RWPE2 (cell line): ENCODE results near the gene SPTB.

Experiments
- ATAC-seq: fragments of 200-7000 bp; cut with Tn5 transposase; 3 replicates; pipeline ENCODE4 v1.9.1; 2021; ENCODE audit warnings: low read depth
- DNase-seq: peaks from one replicate; pipeline ENCODE4 v3.0.0-alpha.2; 2020; ENCODE audit warnings: low spot score
- H3K27ac ChIP-seq: fragments of 450-650 bp; 2 replicates; pipeline ENCODE4 v1.5.1; 2017; ENCODE audit warnings: mild to moderate bottlenecking; ENCODE audit not compliant: poor library complexity, severe bottlenecking
- H3K27me3 ChIP-seq: fragments of 250-450 bp; sonication (Bioruptor Pico); 2 replicates; pipeline ENCODE4 v1.5.1; 2021; ENCODE audit warnings: mild to moderate bottlenecking, moderate library complexity; ENCODE audit not compliant: insufficient read depth, poor library complexity, severe bottlenecking
- H3K36me3 ChIP-seq: fragments of 250-450 bp; sonication (Bioruptor Pico); 2 replicates; pipeline ENCODE4 v1.5.1; 2020; ENCODE audit warnings: low read depth, mild to moderate bottlenecking, moderate library complexity
- H3K4me1 ChIP-seq: fragments of 250-450 bp; sonication (Bioruptor Pico); 2 replicates; pipeline ENCODE4 v1.5.1; 2021; ENCODE audit warnings: mild to moderate bottlenecking, moderate library complexity; ENCODE audit not compliant: insufficient read depth, poor library complexity, severe bottlenecking
- H3K4me3 ChIP-seq: fragments of 250-450 bp; sonication (Bioruptor Pico); 2 replicates; pipeline ENCODE4 v1.5.1; 2021; ENCODE audit warnings: mild to moderate bottlenecking, moderate library complexity; ENCODE audit not compliant: severe bottlenecking
- H3K9me3 ChIP-seq: fragments of 250-450 bp; sonication (Bioruptor Pico); 2 replicates; pipeline ENCODE4 v1.5.1; 2021; ENCODE audit warnings: mild to moderate bottlenecking, moderate library complexity; ENCODE audit not compliant: severe bottlenecking
- TF ChIP-seq, protein P1 (sequence below): fragments of 450-650 bp; IDR thresholded peaks from one replicate; pipeline ENCODE4 v1.5.1; 2017; ENCODE audit warnings: mild to moderate bottlenecking, moderate library complexity; ENCODE audit not compliant: poor library complexity, severe bottlenecking

Gene SPTB

DNA sequence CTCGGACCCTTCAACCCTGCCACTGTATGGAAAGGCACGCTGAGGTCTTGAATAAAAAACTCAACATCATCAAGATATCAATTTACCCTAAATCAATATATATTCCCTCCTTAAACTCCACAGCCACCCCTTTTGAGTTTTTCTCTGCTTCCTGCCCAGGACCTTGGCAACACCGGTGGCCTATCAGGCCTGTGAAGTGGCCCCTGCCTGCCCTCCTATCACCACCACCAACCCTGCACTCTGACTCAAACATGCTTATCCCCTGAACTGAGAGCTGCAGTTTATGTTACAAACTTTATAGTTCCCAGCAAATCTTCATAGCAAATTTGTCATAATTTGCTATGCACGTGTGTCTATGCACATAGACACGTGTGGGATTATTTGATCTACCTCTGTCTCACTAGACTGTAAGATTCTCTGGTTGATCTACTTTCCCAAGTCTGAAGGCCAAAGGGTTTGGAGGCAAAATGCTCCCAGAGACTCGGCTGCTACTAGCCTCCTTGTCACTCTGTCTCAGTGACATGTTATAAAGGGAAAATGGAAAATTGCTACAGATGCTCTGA, 63.4 kb downstream of the SPTB start:
- Histone ChIP-seq H3K27ac (no peak overlapping the region), H3K36me3 (no peaks in the 10 kb centered on the region), H3K4me3 (no peak overlapping the region), H3K9me3 (no peaks in the 10 kb centered on the region), H3K27me3 (no peaks in the 10 kb centered on the region), H3K4me1 (peaks cover 4% of the 10 kb centered on the region)
- no peak for ATAC-seq
- no peak for DNase-seq
- TF ChIP-seq, protein P1, sequence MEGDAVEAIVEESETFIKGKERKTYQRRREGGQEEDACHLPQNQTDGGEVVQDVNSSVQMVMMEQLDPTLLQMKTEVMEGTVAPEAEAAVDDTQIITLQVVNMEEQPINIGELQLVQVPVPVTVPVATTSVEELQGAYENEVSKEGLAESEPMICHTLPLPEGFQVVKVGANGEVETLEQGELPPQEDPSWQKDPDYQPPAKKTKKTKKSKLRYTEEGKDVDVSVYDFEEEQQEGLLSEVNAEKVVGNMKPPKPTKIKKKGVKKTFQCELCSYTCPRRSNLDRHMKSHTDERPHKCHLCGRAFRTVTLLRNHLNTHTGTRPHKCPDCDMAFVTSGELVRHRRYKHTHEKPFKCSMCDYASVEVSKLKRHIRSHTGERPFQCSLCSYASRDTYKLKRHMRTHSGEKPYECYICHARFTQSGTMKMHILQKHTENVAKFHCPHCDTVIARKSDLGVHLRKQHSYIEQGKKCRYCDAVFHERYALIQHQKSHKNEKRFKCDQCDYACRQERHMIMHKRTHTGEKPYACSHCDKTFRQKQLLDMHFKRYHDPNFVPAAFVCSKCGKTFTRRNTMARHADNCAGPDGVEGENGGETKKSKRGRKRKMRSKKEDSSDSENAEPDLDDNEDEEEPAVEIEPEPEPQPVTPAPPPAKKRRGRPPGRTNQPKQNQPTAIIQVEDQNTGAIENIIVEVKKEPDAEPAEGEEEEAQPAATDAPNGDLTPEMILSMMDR: no peak

DNA sequence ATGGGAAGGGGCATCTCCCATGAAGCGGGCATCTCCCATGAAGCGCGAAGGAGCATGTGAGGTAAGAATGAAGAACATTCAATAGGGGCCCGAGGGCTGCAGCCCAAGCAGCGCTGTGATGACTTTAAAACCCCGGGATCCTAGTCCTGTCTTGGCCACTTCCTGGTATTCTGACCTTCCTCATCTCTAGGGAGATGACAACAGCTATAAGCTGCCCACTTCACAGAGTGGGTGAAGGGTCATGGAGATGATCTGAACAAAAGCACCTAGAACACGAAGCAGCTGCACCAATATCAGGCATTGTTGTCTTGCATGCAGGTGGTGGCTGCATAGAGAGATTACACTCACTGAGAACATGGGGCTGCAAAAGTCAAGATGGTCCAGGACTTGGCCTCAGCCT, 64.5 kb downstream of the SPTB start:
- Histone ChIP-seq H3K27ac (no peak overlapping the region), H3K36me3 (no peaks in the 10 kb centered on the region), H3K4me1 (peaks cover 4% of the 10 kb centered on the region), H3K9me3 (no peaks in the 10 kb centered on the region), H3K27me3 (no peaks in the 10 kb centered on the region), H3K4me3 (no peak overlapping the region)
- ATAC-seq: no peak
- DNase-seq: no peak
- TF ChIP-seq, protein P1: no peak

DNA sequence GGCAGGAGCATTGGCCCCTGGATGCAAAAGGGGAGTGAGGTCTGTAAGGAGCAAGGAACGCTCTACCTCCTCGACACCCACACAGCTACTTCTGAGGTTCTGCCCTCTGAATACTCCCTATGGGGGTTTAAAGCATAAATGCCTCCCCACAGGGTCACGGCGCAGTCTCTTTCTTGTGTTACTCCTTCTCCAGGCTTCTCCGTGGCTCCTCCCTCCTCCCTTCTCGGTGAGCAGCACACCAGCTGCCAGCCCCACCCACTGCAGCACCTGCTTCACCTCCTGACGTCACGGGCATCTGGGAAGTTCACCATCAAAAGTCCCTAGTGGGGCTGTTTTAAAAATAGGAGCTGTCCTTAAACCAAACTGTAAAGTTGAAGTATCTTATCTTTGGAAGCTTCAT, 67.3 kb downstream of the SPTB start:
- Histone ChIP-seq H3K27me3 (no peaks in the 10 kb centered on the region), H3K4me1 (peaks cover 4% of the 10 kb centered on the region), H3K27ac (no peak overlapping the region), H3K4me3 (no peak overlapping the region), H3K9me3 (no peaks in the 10 kb centered on the region), H3K36me3 (no peaks in the 10 kb centered on the region)
- ATAC-seq: peak; percentile 88
- TF ChIP-seq, protein P1: no peak
- no peak for DNase-seq

DNA sequence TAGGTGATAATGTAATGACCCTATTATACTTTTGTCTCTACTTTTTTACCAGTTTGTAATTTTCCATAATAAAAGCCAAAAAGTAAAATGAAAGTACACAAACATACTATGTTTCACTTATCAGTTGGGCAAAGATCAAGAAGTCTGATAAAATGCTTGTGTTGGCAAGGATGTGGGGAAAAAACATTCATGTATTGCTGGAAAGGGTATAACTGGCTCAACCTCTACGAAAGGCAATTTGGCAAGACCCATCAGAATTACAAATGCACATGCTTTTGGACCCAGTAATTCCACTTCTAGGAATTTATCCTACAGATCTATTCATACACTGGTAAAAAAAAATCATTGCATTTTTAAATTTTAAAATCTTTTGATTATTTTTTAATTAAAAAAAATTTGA, 68.0 kb downstream of the SPTB start:
- no peak overlapping the region for H3K4me3 ChIP-seq
- no peaks in the 10 kb centered on the region for H3K9me3 ChIP-seq
- ATAC-seq: no peak

DNA sequence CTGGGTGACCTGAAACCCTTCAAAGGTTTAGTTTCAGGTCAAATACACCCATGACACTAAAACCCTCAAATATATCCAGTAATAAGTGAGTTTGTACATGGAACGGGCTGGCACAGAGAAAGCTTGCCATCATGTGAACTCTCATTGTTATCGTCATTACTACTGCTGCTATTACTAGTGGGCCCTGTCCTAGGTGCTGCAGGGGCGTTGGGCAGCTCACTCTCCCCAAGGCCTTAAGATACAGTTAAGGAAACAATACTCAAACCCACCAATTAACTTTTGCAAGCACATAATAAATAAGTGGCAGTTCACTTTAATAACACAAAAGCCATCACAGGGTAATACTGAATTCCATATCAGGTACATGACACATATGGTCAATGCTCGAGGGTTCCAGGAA, 71.3 kb downstream of the SPTB start:
- TF ChIP-seq, protein P1: no peak
- DNase-seq: no peak
- Histone ChIP-seq H3K27ac (no peak overlapping the region), H3K27me3 (no peaks in the 10 kb centered on the region), H3K36me3 (no peaks in the 10 kb centered on the region), H3K9me3 (no peaks in the 10 kb centered on the region), H3K4me3 (no peak overlapping the region), H3K4me1 (peaks cover 25% of the 10 kb centered on the region)
- no peak for ATAC-seq

More for the DNA sequence above, 68.0 kb downstream of the SPTB start:
- Histone ChIP-seq H3K36me3 (no peaks in the 10 kb centered on the region), H3K4me1 (peaks cover 10% of the 10 kb centered on the region), H3K27ac (no peak overlapping the region), H3K27me3 (no peaks in the 10 kb centered on the region)
- DNase-seq: no peak
- TF ChIP-seq, protein P1: no peak
